Measurements from ENCODE around the gene CLMN. TPM values are rescaled to one million over a fixed set of nuclear protein-coding genes. Genes with fewer than 3 reads are reported as not detected.

CLMN gene
- total and polyA plus RNA-seq, 2 donors (not counting 1 experiment from before 2014, with no cell fraction given): 9.6 to 51.5 TPM

DNA sequence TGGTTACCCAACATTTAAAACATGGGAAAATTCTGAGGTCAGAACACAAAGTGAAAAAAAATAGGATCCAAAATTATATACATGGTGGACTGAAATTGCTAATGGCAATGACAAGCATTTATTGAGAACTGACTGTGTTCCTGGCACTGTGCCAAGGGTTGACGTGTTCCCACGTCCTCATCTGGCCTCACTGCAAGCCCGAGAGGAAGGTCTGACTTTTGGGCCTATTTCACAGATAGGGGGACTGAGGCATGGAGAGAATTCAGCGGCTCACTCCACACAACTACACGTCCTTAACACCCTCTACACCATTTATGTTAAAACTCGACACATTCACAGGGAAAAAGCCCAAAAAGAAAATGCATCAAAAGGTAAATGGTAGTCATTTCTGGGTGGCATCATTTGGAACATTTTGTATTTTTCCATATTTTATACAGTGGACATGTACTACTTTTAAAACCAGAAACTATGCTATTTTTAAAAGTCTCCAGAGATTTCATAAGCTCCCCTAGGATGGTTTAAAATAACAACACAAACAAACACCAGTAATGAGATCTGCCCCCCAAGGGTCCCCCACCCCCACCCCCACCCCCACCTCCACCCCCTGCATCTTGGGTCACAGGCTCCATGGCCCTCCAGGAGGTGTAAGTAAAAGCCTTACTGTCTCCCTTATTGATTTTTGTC is 27.7 kb downstream of the CLMN start:
- H3K27me3 Mint-ChIP-seq: no peaks in the 10 kb centered on the region
- DNase-seq (peak; percentile 38), ATAC-seq (ENCODE audit: low read depth) (no peak)
- POLR2A ChIA-PET: no interaction called here
- peaks cover 49% of the 10 kb centered on the region for H3K4me1 Mint-ChIP-seq
- H4K20me1 ChIP-seq (ENCODE audit: control insufficient read depth, insufficient read depth, low read length, poor library complexity, severe bottlenecking): peaks cover 18% of the 10 kb centered on the region
- H3K4me3 Mint-ChIP-seq: peak overlapping the region; percentile 23
- no peaks in the 10 kb centered on the region for H3K27me3 ChIP-seq (replicated peaks in 1 of 4; ENCODE audit: control extremely low read depth in 1 of 4, control insufficient read depth in 3 of 4, insufficient read depth in 4 of 4, low read length in 3 of 4)
- H3K9ac ChIP-seq (ENCODE audit: low read length): no peak overlapping the region
- CTCF ChIA-PET: no interaction called here
- no peak overlapping the region for H3K4me2 ChIP-seq (replicated peaks; ENCODE audit: low read depth, low read length, poor library complexity, severe bottlenecking)
- H3K27ac Mint-ChIP-seq: no peak overlapping the region
- no peak overlapping the region for H2AFZ ChIP-seq (ENCODE audit: insufficient read depth, low read depth, low read length, poor library complexity, severe bottlenecking)
- H3K4me3 ChIP-seq (ENCODE audit: control extremely low read depth in 1 of 5, extremely low read depth in 1 of 5, insufficient read depth in 1 of 5, low read depth in 2 of 5, low read length in 4 of 5): no peak overlapping the region
- TF ChIP-seq CTCF (IDR thresholded peaks at IDR 0.05) (no peak), EZH2 (IDR thresholded peaks at IDR 0.05; ENCODE audit: borderline replicate concordance, insufficient read depth, low read depth, low read length, poor library complexity, severe bottlenecking) (no peak)
- intact Hi-C loops (cut with micrococcal nuclease): no loop called here
- H3K9me3 ChIP-seq (ENCODE audit: control extremely low read depth in 1 of 3, control insufficient read depth in 2 of 3, insufficient read depth in 1 of 3, low read length in 2 of 3): peaks cover 0 to 8% (median 0%) of the 10 kb centered on the region in 3 donors
- peaks cover 28 to 33% of the 10 kb centered on the region in 2 donors for H3K4me1 ChIP-seq (ENCODE audit: control insufficient read depth in 2 of 2, insufficient read depth in 2 of 2, low read length in 2 of 2)
- peaks cover 19% of the 10 kb centered on the region for H3K79me2 ChIP-seq (ENCODE audit: control insufficient read depth, insufficient read depth, low read length)
- no peaks in the 10 kb centered on the region for H3K36me3 ChIP-seq (replicated peaks in 1 of 2; ENCODE audit: control extremely low read depth in 1 of 2, control insufficient read depth in 1 of 2, extremely low read depth in 1 of 2, insufficient read depth in 2 of 2, low read length in 1 of 2)
- no peaks in the 10 kb centered on the region for H3K9me3 Mint-ChIP-seq (ENCODE audit: insufficient read depth)
- 44% methylated on average over 2 of the region's 6 CpGs for WGBS (ENCODE audit: insufficient coverage)
- no peak overlapping the region for H3K27ac ChIP-seq (ENCODE audit: low read length in 2 of 2)

- CTCF ChIA-PET: interaction anchor here (0.9 kb wide), 1 partner anchor 71 kb away, joined by 3 read pairs; no protein-coding TSS in a partner anchor
These were observed 28.8 kb downstream of the CLMN start for GRCh38 chr14:95290871-95291431.

More at GRCh38 chr14:95290871-95291431, 28.8 kb downstream of the CLMN start:
- TF ChIP-seq CTCF (IDR thresholded peaks at IDR 0.05): no peak
- no peak for TF ChIP-seq EZH2 (IDR thresholded peaks at IDR 0.05; ENCODE audit: borderline replicate concordance, insufficient read depth, low read depth, low read length, poor library complexity, severe bottlenecking)
- H3K27ac Mint-ChIP-seq: peak overlapping the region; percentile 50
- Histone ChIP-seq H3K27me3 (replicated peaks in 1 of 4; ENCODE audit: control extremely low read depth in 1 of 4, control insufficient read depth in 3 of 4, insufficient read depth in 4 of 4, low read length in 3 of 4) (no peaks in the 10 kb centered on the region), H3K9me3 (ENCODE audit: control extremely low read depth in 1 of 3, control insufficient read depth in 2 of 3, insufficient read depth in 1 of 3, low read length in 2 of 3) (peaks cover 0 to 8% (median 0%) of the 10 kb centered on the region in 3 donors), H3K79me2 (ENCODE audit: control insufficient read depth, insufficient read depth, low read length) (peaks cover 22% of the 10 kb centered on the region), H2AFZ (ENCODE audit: insufficient read depth, low read depth, low read length, poor library complexity, severe bottlenecking) (no peak overlapping the region), H3K36me3 (replicated peaks in 1 of 2; ENCODE audit: control extremely low read depth in 1 of 2, control insufficient read depth in 1 of 2, extremely low read depth in 1 of 2, insufficient read depth in 2 of 2, low read length in 1 of 2) (no peaks in the 10 kb centered on the region), H3K9ac (ENCODE audit: low read length) (no peak overlapping the region), H3K4me3 (ENCODE audit: control extremely low read depth in 1 of 5, extremely low read depth in 1 of 5, insufficient read depth in 1 of 5, low read depth in 2 of 5, low read length in 4 of 5) (no peak overlapping the region), H4K20me1 (ENCODE audit: control insufficient read depth, insufficient read depth, low read length, poor library complexity, severe bottlenecking) (peaks cover 19% of the 10 kb centered on the region), H3K4me2 (replicated peaks; ENCODE audit: low read depth, low read length, poor library complexity, severe bottlenecking) (peak overlapping the region; percentile 42), H3K27ac (ENCODE audit: low read length in 2 of 2) (no peak overlapping the region), H3K4me1 (ENCODE audit: control insufficient read depth in 2 of 2, insufficient read depth in 2 of 2, low read length in 2 of 2) (peaks cover 20 to 29% of the 10 kb centered on the region in 2 donors)
- H3K27me3 Mint-ChIP-seq: no peaks in the 10 kb centered on the region
- DNase-seq (peak; percentile 34), ATAC-seq (ENCODE audit: low read depth) (peak; percentile 36)
- POLR2A ChIA-PET: interaction anchor here (1.0 kb wide), 1 partner anchor 9 kb away, joined by 3 read pairs; no protein-coding TSS in a partner anchor
- H3K9me3 Mint-ChIP-seq (ENCODE audit: insufficient read depth): no peaks in the 10 kb centered on the region
- intact Hi-C loops (cut with micrococcal nuclease): no loop called here
- 23% methylated on average over 15 of the region's 17 CpGs for WGBS (ENCODE audit: insufficient coverage)
- peak overlapping the region; percentile 9 for H3K4me3 Mint-ChIP-seq
- peaks cover 50% of the 10 kb centered on the region for H3K4me1 Mint-ChIP-seq
